ENCODE measurements around the gene KAT14. TPM values are rescaled to one million over a fixed set of nuclear protein-coding genes. Genes with fewer than 3 reads are reported as not detected.
"Not testable (repeated sequence)": the region's sequence is repeated elsewhere in the genome, so short reads cannot be mapped to it uniquely, and the experiment has no call there.

Gene KAT14
- total RNA-seq (1 to 10 TPM; 8.5 to 9.4 TPM), total RNA-seq (7.3 to 42.6 (median 27.3) reads per million in 172 experiments)
- 15.1 TPM for polyA plus RNA-seq (2013, experiment 1 of 2)
- 15.3 TPM for polyA plus RNA-seq (2013, experiment 2 of 2)

GRCh38 chr20:18137412-18138265 is at the start of gene KAT14, which contains the start of gene PET117:
TSS of gene KAT14 (plus strand) at chr20:18137863. CDS start at chr20:18142661, 4,798 bp downstream.
TSS of gene PET117 (plus strand) at chr20:18137863. CDS start at chr20:18137956, 93 bp downstream.
- peak within 1 kb of the TSS; percentile 95 for H3K27ac Mint-ChIP-seq

GRCh38 chr20:18088298-18088697 is 49.4 kb upstream of the KAT14 start:
- ATAC-seq (ENCODE audit: poor library complexity); H3K36me3 ChIP-seq (ENCODE audit: insufficient read depth, low read length); CTCF ChIA-PET: not testable (repeated sequence)

More at GRCh38 chr20:18137412-18138265, at the start of gene KAT14, which contains the start of gene PET117:
- intact Hi-C loops (cut with DNase I, micrococcal nuclease), result loop anchor here (1.0 to 10.0 kb wide), 11 partner anchors 151 to 1915 kb away; partner anchors contain the start of genes CFAP61 (in 1 of the 2), CRNKL1 (in 1 of the 2), KIF16B (in 1 of the 2) and RRBP1 (in 1 of the 2)
- H3K36me3 Mint-ChIP-seq (ENCODE audit: low read depth), result peaks cover 26% of the 10 kb centered on the region
- Histone ChIP-seq H3K36me3 (ENCODE audit: insufficient read depth, low read length) (peaks cover 6% of the 10 kb centered on the region), H3K9me3 (ENCODE audit: control insufficient read depth in 1 of 2, insufficient read depth in 1 of 2, low read length in 2 of 2) (no peaks in the 10 kb centered on the region), H3K27ac (ENCODE audit: low read depth in 1 of 2, low read length in 2 of 2) (peak within 1 kb of the TSS; percentile 72 to 75), H3K4me3 (ENCODE audit: low read length) (peak within 1 kb of the TSS; percentile 81), H3K27me3 (ENCODE audit: control insufficient read depth in 1 of 2, insufficient read depth in 2 of 2, low read length in 2 of 2) (no peaks in the 10 kb centered on the region), H3K4me1 (ENCODE audit: insufficient read depth, low read length) (peaks cover 32% of the 10 kb centered on the region)
- ChIA-PET CTCF (interaction anchor here (1.3 to 1.7 kb wide), 3 partner anchors 150 to 455 kb away, joined by 3 to 5 read pairs (median 3); partner anchors contain the start of gene ZNF133), POLR2A (interaction anchor here (0.7 to 2.8 kb wide), 14 partner anchors 9 to 1914 kb away, joined by 3 to 47 read pairs (median 4); partner anchors contain the start of genes BFSP1, CFAP61, CRNKL1 and DZANK1)
- peaks cover 32% of the 10 kb centered on the region for H3K4me1 Mint-ChIP-seq (ENCODE audit: low read depth)
- DNase-seq (peak; percentile 83 to 96 (median 91)), ATAC-seq (ENCODE audit: poor library complexity) (peak; percentile 92)
- H3K9me3 Mint-ChIP-seq, result no peaks in the 10 kb centered on the region
- H3K4me3 Mint-ChIP-seq, result peak within 1 kb of the TSS; percentile 96
- no peak for TF ChIP-seq CTCF (IDR thresholded peaks at IDR 0.05)
- H3K27me3 Mint-ChIP-seq, result no peaks in the 10 kb centered on the region

GRCh38 chr20:18088841-18089240 is 48.8 kb upstream of the KAT14 start:
- H3K9me3 Mint-ChIP-seq; H3K36me3 ChIP-seq (ENCODE audit: insufficient read depth, low read length); CTCF ChIA-PET; H3K4me1 ChIP-seq (ENCODE audit: insufficient read depth, low read length); H3K4me1 Mint-ChIP-seq (ENCODE audit: low read depth); H3K27me3 ChIP-seq (ENCODE audit: control insufficient read depth in 1 of 2, insufficient read depth in 2 of 2, low read length in 2 of 2); H3K9me3 ChIP-seq (ENCODE audit: control insufficient read depth in 1 of 2, insufficient read depth in 1 of 2, low read length in 2 of 2); H3K36me3 Mint-ChIP-seq (ENCODE audit: low read depth); DNase-seq; H3K27ac Mint-ChIP-seq; ATAC-seq (ENCODE audit: poor library complexity); intact Hi-C loops (cut with DNase I, micrococcal nuclease); H3K4me3 ChIP-seq (ENCODE audit: low read length); H3K27ac ChIP-seq (ENCODE audit: low read depth in 1 of 2, low read length in 2 of 2); POLR2A ChIA-PET; H3K4me3 Mint-ChIP-seq: not testable (repeated sequence)
- H3K27me3 Mint-ChIP-seq, result peaks cover 18% of the 10 kb centered on the region

More at GRCh38 chr20:18088298-18088697, 49.4 kb upstream of the KAT14 start:
- intact Hi-C loops (cut with DNase I, micrococcal nuclease); H3K36me3 Mint-ChIP-seq (ENCODE audit: low read depth); H3K27me3 ChIP-seq (ENCODE audit: control insufficient read depth in 1 of 2, insufficient read depth in 2 of 2, low read length in 2 of 2); H3K4me3 Mint-ChIP-seq; H3K27ac Mint-ChIP-seq; H3K4me3 ChIP-seq (ENCODE audit: low read length); H3K4me1 ChIP-seq (ENCODE audit: insufficient read depth, low read length); DNase-seq; H3K27ac ChIP-seq (ENCODE audit: low read depth in 1 of 2, low read length in 2 of 2); H3K9me3 ChIP-seq (ENCODE audit: control insufficient read depth in 1 of 2, insufficient read depth in 1 of 2, low read length in 2 of 2); POLR2A ChIA-PET; H3K4me1 Mint-ChIP-seq (ENCODE audit: low read depth); H3K9me3 Mint-ChIP-seq: not testable (repeated sequence)
- peaks cover 18% of the 10 kb centered on the region for H3K27me3 Mint-ChIP-seq

- Mint-ChIP-seq H3K4me1 (ENCODE audit: low read depth) (no peaks in the 10 kb centered on the region), H3K4me3 (no peak overlapping the region), H3K27me3 (peaks cover 18% of the 10 kb centered on the region), H3K36me3 (ENCODE audit: low read depth) (no peaks in the 10 kb centered on the region), H3K9me3 (no peaks in the 10 kb centered on the region), H3K27ac (no peak overlapping the region)
- CTCF ChIA-PET, result no interaction called here
- ATAC-seq (ENCODE audit: poor library complexity) (no peak), DNase-seq (no peak)
- Histone ChIP-seq H3K4me3 (ENCODE audit: low read length) (no peak overlapping the region), H3K9me3 (ENCODE audit: control insufficient read depth in 1 of 2, insufficient read depth in 1 of 2, low read length in 2 of 2) (no peaks in the 10 kb centered on the region), H3K4me1 (ENCODE audit: insufficient read depth, low read length) (no peaks in the 10 kb centered on the region), H3K27ac (ENCODE audit: low read depth in 1 of 2, low read length in 2 of 2) (no peak overlapping the region), H3K36me3 (ENCODE audit: insufficient read depth, low read length) (no peaks in the 10 kb centered on the region), H3K27me3 (ENCODE audit: control insufficient read depth in 1 of 2, insufficient read depth in 2 of 2, low read length in 2 of 2) (peaks cover 3 to 5% of the 10 kb centered on the region in 2 experiments)
- TF ChIP-seq CTCF (IDR thresholded peaks at IDR 0.05), result no peak
- intact Hi-C loops (cut with DNase I, micrococcal nuclease), result no loop called here
- POLR2A ChIA-PET, result no interaction called here
These were observed 47.6 kb upstream of the KAT14 start for GRCh38 chr20:18090044-18090443.
